ENCODE data around the gene TCF7L1. TPM values are rescaled to one million over a fixed set of nuclear protein-coding genes. Genes with fewer than 3 reads are reported as not detected.

The TCF7L1 gene
- total and polyA plus RNA-seq, 2 of the 13 experiments (the other 11 are each of a cell fraction or from before 2014, with no cell fraction given): 0.04 to 0.15 TPM

DNA sequence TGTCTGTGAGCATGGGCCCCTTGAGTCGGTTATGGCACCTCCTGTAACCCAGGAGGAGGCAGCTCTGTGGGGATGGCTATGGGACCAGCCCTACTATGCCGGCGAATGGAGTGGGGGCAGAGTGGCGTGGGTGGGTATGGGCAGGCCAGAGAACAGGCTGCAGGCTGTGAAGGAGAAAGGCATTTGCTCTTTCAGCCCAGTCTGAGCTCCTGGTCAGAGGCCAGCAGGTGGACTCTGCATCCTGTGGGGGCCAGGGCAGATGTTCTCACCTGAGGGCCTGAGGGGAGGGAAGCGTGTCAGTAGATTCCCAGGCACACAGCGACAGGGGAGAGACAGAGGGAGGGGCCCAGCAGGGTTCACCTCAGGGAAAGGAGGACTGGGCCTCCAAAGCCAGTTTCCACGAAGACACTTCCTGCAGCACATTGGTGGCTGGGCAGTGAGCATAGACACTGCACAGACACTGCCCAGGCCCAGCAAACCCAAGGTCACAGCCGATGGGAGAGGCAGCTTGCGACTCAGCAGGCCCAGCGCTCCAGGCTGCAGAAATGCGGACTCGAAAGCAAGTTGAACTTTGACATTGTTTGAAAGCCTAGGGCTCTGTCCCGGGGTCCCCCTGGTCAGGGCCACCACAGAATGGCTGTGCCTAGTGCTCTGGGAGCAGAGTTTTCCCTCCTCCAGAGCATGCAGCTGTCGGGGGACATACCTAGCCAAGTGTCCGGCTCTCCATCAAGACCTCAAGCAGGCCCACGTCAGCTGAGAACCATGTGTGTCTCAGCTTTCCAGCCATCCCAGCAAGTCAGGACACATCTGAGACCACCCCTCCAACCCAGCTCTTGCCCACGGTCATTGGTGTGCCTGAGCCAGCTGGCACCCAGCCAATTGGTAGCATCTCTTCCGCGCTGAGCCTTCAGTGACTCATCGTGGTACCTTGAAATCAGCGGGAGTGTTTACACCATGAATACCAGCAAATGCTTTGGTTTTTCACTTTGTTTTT, 140.8 kb downstream of the TCF7L1 start (continued):
- 0 out of 2 replicates have a peak, but pooled peaks have one; percentile 31 for TF ChIP-seq ZNF501 (CRISPR knock-in tag; IDR thresholded peaks at IDR 0.05)
- TF ChIP-seq TCF7L2 (IDR thresholded peaks at IDR 0.05; ENCODE audit: low read depth, low read length): no peak
- TF ChIP-seq HNF4A (CRISPR knock-in tag; IDR thresholded peaks at IDR 0.05): peak; percentile 54
- TF ChIP-seq HNRNPH1 (optimal IDR thresholded peaks at IDR 0.05; ENCODE audit: low read depth, low read length): peak; percentile 36
- TF ChIP-seq ZNF598 (CRISPR knock-in tag; IDR thresholded peaks at IDR 0.05; ENCODE audit: borderline replicate concordance): no peak
- TF ChIP-seq DNMT1 (CRISPR knock-in tag; IDR thresholded peaks at IDR 0.05): 0 out of 2 replicates have a peak, but pooled peaks have one; percentile 12
- TF ChIP-seq LCORL (IDR thresholded peaks at IDR 0.05): peak; percentile 94
- TF ChIP-seq LCORL (CRISPR knock-in tag; IDR thresholded peaks at IDR 0.05): peak; percentile 22; the same call in 1 of the 2 replicates
- TF ChIP-seq ZSCAN29 (CRISPR knock-in tag; conservative IDR thresholded peaks at IDR 0.05): peak; percentile 88; the same call in 1 of the 2 replicates
- TF ChIP-seq, protein P1, sequence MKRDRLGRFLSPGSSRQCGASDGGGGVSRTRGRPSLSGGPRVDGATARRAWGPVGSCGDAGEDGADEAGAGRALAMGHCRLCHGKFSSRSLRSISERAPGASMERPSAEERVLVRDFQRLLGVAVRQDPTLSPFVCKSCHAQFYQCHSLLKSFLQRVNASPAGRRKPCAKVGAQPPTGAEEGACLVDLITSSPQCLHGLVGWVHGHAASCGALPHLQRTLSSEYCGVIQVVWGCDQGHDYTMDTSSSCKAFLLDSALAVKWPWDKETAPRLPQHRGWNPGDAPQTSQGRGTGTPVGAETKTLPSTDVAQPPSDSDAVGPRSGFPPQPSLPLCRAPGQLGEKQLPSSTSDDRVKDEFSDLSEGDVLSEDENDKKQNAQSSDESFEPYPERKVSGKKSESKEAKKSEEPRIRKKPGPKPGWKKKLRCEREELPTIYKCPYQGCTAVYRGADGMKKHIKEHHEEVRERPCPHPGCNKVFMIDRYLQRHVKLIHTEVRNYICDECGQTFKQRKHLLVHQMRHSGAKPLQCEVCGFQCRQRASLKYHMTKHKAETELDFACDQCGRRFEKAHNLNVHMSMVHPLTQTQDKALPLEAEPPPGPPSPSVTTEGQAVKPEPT (CRISPR knock-in tag; IDR thresholded peaks at IDR 0.05; ENCODE audit: low read depth): 0 out of 2 replicates have a peak, but pooled peaks have one; percentile 5
- 0 out of 2 replicates have a peak, but pooled peaks have one; percentile 41 for TF ChIP-seq AKAP8 (CRISPR knock-in tag; IDR thresholded peaks at IDR 0.05)
- TF ChIP-seq DPF2 (CRISPR knock-in tag; IDR thresholded peaks at IDR 0.05; ENCODE audit: borderline replicate concordance, low read depth): peak; percentile 61; the same call in 1 of the 2 replicates
- no peak for TF ChIP-seq NFYB (CRISPR knock-in tag; IDR thresholded peaks at IDR 0.05)
- TF ChIP-seq ZBTB3 (CRISPR knock-in tag; IDR thresholded peaks at IDR 0.05; ENCODE audit: borderline replicate concordance, low read depth): 0 out of 2 replicates have a peak, but pooled peaks have one; percentile 40
- no peak for TF ChIP-seq ZNF33A (CRISPR knock-in tag; IDR thresholded peaks at IDR 0.05; ENCODE audit: borderline replicate concordance)
- TF ChIP-seq, protein P2, sequence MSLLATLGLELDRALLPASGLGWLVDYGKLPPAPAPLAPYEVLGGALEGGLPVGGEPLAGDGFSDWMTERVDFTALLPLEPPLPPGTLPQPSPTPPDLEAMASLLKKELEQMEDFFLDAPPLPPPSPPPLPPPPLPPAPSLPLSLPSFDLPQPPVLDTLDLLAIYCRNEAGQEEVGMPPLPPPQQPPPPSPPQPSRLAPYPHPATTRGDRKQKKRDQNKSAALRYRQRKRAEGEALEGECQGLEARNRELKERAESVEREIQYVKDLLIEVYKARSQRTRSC (CRISPR knock-in tag; IDR thresholded peaks at IDR 0.05; ENCODE audit: low read depth): 0 out of 2 replicates have a peak, but pooled peaks have one; percentile 72

Data from HepG2 (cell line).